ENCODE results near the gene CLMN.

Gene CLMN

GRCh38 chr14:95274874-95275273 lies 44.8 kb downstream of the CLMN start:
- no peaks in the 10 kb centered on the region for H3K36me3 ChIP-seq
- no peak overlapping the region for H3K4me3 ChIP-seq (ENCODE audit: low read depth, low read length)
- no peak overlapping the region for H3K27ac ChIP-seq
- no peaks in the 10 kb centered on the region for H3K9me3 ChIP-seq (ENCODE audit: severe bottlenecking)
- no peak for DNase-seq
- TF ChIP-seq, protein P1, sequence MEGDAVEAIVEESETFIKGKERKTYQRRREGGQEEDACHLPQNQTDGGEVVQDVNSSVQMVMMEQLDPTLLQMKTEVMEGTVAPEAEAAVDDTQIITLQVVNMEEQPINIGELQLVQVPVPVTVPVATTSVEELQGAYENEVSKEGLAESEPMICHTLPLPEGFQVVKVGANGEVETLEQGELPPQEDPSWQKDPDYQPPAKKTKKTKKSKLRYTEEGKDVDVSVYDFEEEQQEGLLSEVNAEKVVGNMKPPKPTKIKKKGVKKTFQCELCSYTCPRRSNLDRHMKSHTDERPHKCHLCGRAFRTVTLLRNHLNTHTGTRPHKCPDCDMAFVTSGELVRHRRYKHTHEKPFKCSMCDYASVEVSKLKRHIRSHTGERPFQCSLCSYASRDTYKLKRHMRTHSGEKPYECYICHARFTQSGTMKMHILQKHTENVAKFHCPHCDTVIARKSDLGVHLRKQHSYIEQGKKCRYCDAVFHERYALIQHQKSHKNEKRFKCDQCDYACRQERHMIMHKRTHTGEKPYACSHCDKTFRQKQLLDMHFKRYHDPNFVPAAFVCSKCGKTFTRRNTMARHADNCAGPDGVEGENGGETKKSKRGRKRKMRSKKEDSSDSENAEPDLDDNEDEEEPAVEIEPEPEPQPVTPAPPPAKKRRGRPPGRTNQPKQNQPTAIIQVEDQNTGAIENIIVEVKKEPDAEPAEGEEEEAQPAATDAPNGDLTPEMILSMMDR (IDR thresholded peaks at IDR 0.05; ENCODE audit: low read depth, low read length), result no peak
- H3K27me3 ChIP-seq (ENCODE audit: insufficient read depth, low read depth, severe bottlenecking), result no peaks in the 10 kb centered on the region

DNA sequence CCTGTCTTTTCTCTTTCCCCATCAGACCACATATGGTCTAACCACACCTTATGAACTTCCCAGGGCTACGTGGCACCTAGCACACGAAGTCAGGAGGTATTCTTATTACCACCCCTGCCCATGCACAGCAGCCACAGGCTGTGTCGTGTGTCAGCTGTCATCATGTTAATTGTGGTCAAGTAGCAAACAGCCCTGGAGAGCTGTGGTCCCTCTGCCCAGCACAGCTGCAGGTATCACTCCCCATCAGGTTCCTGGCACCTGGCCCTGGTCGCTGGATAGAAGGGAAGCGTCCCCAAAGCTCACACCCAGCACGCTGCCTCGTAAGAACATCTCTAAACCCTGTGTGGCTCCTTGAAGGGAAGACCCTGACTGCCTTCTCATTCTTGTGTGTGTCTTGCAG lies 45.4 kb downstream of the CLMN start:
- H3K9me3 ChIP-seq (ENCODE audit: severe bottlenecking), result no peaks in the 10 kb centered on the region
- H3K27ac ChIP-seq, result no peak overlapping the region
- no peaks in the 10 kb centered on the region for H3K27me3 ChIP-seq (ENCODE audit: insufficient read depth, low read depth, severe bottlenecking)
- no peaks in the 10 kb centered on the region for H3K36me3 ChIP-seq
- DNase-seq, result no peak
- H3K4me3 ChIP-seq (ENCODE audit: low read depth, low read length), result no peak overlapping the region
- TF ChIP-seq, protein P1 (IDR thresholded peaks at IDR 0.05; ENCODE audit: low read depth, low read length), result no peak

DNA sequence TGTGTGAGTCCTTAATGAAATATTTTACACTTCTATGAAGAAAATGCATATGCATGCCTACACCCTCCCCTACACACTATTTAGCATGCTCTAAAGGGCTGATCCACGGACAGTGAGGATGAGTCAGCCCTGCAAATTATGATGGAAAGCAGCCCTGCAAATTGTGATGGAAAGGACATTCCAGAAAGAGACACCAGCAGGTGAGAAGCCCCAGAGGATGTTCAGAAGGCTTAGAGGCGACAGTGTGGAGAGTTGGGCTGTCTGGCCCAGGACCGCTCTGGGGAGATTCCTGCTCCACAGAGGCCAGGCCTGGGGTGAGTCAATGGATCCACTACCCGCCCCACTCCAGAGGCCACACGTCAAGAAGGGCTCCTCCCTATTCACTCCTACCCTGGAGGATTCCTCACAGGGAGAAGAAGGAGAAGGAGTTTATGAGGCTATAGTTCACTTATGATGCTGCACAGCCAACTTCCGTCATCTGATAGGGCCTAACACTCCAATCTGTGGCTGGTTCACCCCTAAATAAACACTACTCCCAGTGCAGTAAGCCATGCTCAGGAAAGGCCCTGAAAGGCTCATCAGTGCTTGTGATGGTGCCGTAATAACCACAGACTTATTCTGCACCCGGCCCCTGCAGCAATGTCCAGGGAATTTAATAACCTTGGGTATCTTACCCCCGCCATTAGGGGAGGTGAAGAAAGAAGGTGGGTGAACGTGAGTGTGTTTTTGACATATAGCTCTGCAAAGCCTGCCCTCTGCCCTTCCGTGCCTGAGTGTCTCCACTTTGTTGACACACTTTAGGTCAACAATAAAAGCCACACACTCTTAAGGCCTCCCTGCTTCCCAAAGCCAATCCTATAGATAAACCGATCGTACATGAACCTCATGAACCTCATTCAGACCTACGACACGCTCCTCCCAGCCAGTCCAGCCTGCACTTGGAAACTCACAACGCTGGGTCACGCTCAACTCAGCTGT lies 46.4 kb downstream of the CLMN start:
- TF ChIP-seq, protein P1 (IDR thresholded peaks at IDR 0.05; ENCODE audit: low read depth, low read length), result no peak
- H3K36me3 ChIP-seq, result no peaks in the 10 kb centered on the region

GRCh38 chr14:95272057-95272456 lies 47.7 kb downstream of the CLMN start:
- no peak overlapping the region for H3K27ac ChIP-seq
- no peak for DNase-seq
- H3K36me3 ChIP-seq, result no peaks in the 10 kb centered on the region; the same call in 1 of the 2 replicates
- TF ChIP-seq, protein P1 (IDR thresholded peaks at IDR 0.05; ENCODE audit: low read depth, low read length), result no peak
- H3K4me3 ChIP-seq (ENCODE audit: low read depth, low read length), result no peak overlapping the region
- no peaks in the 10 kb centered on the region for H3K27me3 ChIP-seq (ENCODE audit: insufficient read depth, low read depth, severe bottlenecking)
- H3K9me3 ChIP-seq (ENCODE audit: severe bottlenecking), result no peaks in the 10 kb centered on the region

More for the DNA sequence above, 46.4 kb downstream of the CLMN start:
- Histone ChIP-seq H3K27ac (no peak overlapping the region), H3K9me3 (ENCODE audit: severe bottlenecking) (no peaks in the 10 kb centered on the region), H3K27me3 (ENCODE audit: insufficient read depth, low read depth, severe bottlenecking) (no peaks in the 10 kb centered on the region), H3K4me3 (ENCODE audit: low read depth, low read length) (no peak overlapping the region)
- DNase-seq, result no peak

DNA sequence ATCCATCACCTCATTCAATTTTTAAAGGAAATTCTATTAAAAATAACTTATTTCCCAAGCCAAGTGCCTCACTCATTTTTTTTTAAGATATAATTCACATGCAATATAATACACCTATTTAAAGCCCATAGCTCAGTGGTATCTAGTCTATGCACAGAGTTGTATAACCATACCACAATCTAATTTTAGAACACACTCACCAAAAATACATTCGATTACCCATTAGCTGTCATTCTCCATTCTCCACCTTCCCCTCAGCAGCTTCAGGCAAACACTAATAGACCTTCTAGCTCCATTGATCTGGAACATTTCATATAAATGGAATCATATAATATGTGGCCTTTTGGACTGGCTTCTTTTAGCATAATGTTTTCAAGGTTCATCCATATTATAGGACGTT lies 49.5 kb downstream of the CLMN start:
- H3K27me3 ChIP-seq (ENCODE audit: insufficient read depth, low read depth, severe bottlenecking), result no peaks in the 10 kb centered on the region
- H3K9me3 ChIP-seq (ENCODE audit: severe bottlenecking), result no peaks in the 10 kb centered on the region
- no peak overlapping the region for H3K27ac ChIP-seq
- DNase-seq, result no peak
- TF ChIP-seq, protein P1 (IDR thresholded peaks at IDR 0.05; ENCODE audit: low read depth, low read length), result no peak
- no peaks in the 10 kb centered on the region; the same call in 1 of the 2 replicates for H3K36me3 ChIP-seq
- H3K4me3 ChIP-seq (ENCODE audit: low read depth, low read length), result no peak overlapping the region

Measured in WERI-Rb-1 (cell line).